Upper lobe of left lung (tissue), 6 donors: ENCODE data around the gene CR2. TPM values are rescaled to one million over a fixed set of nuclear protein-coding genes. Genes with fewer than 3 reads are reported as not detected.

Experiments used
- ATAC-seq, 2 donors: fragments of 200-7000 bp; cut with Tn5 transposase; one replicate each; pipeline ENCODE4 v1.9.1; 2022; ENCODE audit warnings: mild to moderate bottlenecking in 2 of 2, moderate library complexity in 2 of 2; ENCODE audit not compliant: low FRiP score in 2 of 2
- DNase-seq, 2 donors: peaks; one replicate each; pipeline ENCODE4 v3.0.0-alpha.2; 2019 to 2020
- H3K27ac ChIP-seq, 4 donors: fragments of 200-600 bp; sonication (generic); one replicate each; pipeline ENCODE4 v1.5.1; 2016 to 2019
- H3K27me3 ChIP-seq, 4 donors: fragments of 200-600 bp; sonication (generic); one replicate each; pipeline ENCODE4 v1.5.1; 2017 to 2019
- H3K36me3 ChIP-seq, 4 donors: fragments of 200-600 bp; sonication (generic); one replicate each; pipeline ENCODE4 v1.5.1; 2016 to 2019
- H3K4me1 ChIP-seq, 4 donors: fragments of 200-600 bp; sonication (generic); one replicate each; pipeline ENCODE4 v1.5.1; 2018 to 2019
- H3K4me3 ChIP-seq, 4 donors: fragments of 200-600 bp; sonication (generic); one replicate each; pipeline ENCODE4 v1.5.1; 2017 to 2019; ENCODE audit warnings: mild to moderate bottlenecking in 2 of 4, moderate library complexity in 1 of 4
- H3K9me3 ChIP-seq, 4 donors: fragments of 200-600 bp; sonication (generic); one replicate each; pipeline ENCODE4 v1.5.1; 2018 to 2019
- CTCF ChIP-seq, 6 experiments: fragments of 450-650 bp in 4 of 6; fragments of 200-600 bp in 2 of 6; sonication (generic) in 2 of 6; IDR thresholded peaks; one replicate each; pipeline ENCODE4 v1.5.1; 2016 to 2019; ENCODE audit warnings: antibody characterized with exemption in 6 of 6
- EP300 ChIP-seq, 4 donors: sonication (generic); formaldehyde crosslinking; IDR thresholded peaks; one replicate each; pipeline ENCODE4 v1.5.1; 2017; ENCODE audit warnings: antibody characterized with exemption in 4 of 4, control low read depth in 2 of 4
- POLR2A ChIP-seq, 4 donors: fragments of 450-650 bp; IDR thresholded peaks; one replicate each; pipeline ENCODE4 v1.5.1; 2016 to 2017; ENCODE audit warnings: antibody characterized with exemption in 4 of 4, mild to moderate bottlenecking in 2 of 4
- POLR2AphosphoS5 ChIP-seq, 2 donors: sonication (generic); formaldehyde crosslinking; IDR thresholded peaks; one replicate each; pipeline ENCODE4 v1.5.1; 2017; ENCODE audit warnings: antibody characterized with exemption in 2 of 2
- WGBS, 2 donors: methylation state at CpG; one replicate each; pipeline ENCODE4 v1.1.5; 2017 to 2018; 5-methylcytosine and 5-hydroxymethylcytosine counted together
- total RNA-seq, 6 donors: library from RNA; depleted of rRNA in 4 of 6; stranded (reverse); fragments of >200 nt in 4 of 6; gene quantifications; one replicate each; pipeline versions ENCODE4 v1.1.0 to v1.2.1, GENCODE V29; 2016 to 2021
- donor health status: DM: no; HTN: no; CAD: no; lungs with moderate emphysema.
- donor health status: DM: no; HTN: yes; CAD: no; lungs with severe emphysema.

Gene CR2
- total RNA-seq, 6 donors from 2014 or later, result 0.34 to 2.8 (median 1.2) TPM; not detected in 3

DNA sequence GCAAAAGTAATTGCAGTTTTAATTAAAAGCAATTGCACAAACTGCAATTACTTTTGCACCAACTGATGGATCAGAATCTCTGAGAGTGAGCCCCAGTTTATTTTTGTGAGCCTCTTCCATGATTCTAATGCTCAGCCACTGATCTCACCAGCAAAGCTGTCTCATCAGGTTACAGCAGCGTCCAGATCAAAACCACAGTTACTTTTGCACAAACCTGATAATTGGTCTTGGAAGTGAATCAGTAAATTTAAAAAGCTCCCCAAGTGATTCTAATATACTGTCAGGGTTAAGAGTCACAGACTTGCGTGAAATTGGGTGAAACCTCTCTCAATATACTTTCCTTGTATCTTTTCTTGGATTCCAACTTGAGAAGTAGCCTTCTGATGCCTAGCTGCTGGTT, 13.5 kb upstream of the CR2 start:
- WGBS, 2 donors, result 84 to 92% methylated on average over 2 of the region's 2 CpGs
- no peak for TF ChIP-seq POLR2A (IDR thresholded peaks at IDR 0.05)
- no peak for TF ChIP-seq POLR2AphosphoS5 (IDR thresholded peaks at IDR 0.05)
- TF ChIP-seq EP300 (IDR thresholded peaks at IDR 0.05), result no peak
- TF ChIP-seq CTCF (IDR thresholded peaks at IDR 0.05), result no peak
- no peak overlapping the region for H3K4me3 ChIP-seq
- no peak overlapping the region for H3K27ac ChIP-seq
- DNase-seq (no peak), ATAC-seq (no peak)
- H3K9me3 ChIP-seq, result no peaks in the 10 kb centered on the region
- no peaks in the 10 kb centered on the region for H3K36me3 ChIP-seq
- H3K4me1 ChIP-seq, result no peaks in the 10 kb centered on the region
- no peaks in the 10 kb centered on the region for H3K27me3 ChIP-seq

- H3K27ac ChIP-seq, result no peak overlapping the region
- no peaks in the 10 kb centered on the region for H3K27me3 ChIP-seq
- ATAC-seq, result no peak
- H3K4me3 ChIP-seq, result no peak overlapping the region
- 84 to 85% methylated on average over 5 of the region's 5 CpGs for WGBS, 2 donors
- H3K9me3 ChIP-seq, result no peaks in the 10 kb centered on the region
- H3K4me1 ChIP-seq, result no peaks in the 10 kb centered on the region
- DNase-seq, result no peak
- TF ChIP-seq POLR2A (IDR thresholded peaks at IDR 0.05), result no peak
- no peak for TF ChIP-seq CTCF (IDR thresholded peaks at IDR 0.05)
- TF ChIP-seq EP300 (IDR thresholded peaks at IDR 0.05), result no peak
- no peak for TF ChIP-seq POLR2AphosphoS5 (IDR thresholded peaks at IDR 0.05)
- no peaks in the 10 kb centered on the region for H3K36me3 ChIP-seq
Observed at GRCh38 chr1:207444514-207445217, 9.5 kb upstream of the CR2 start.

GRCh38 chr1:207453710-207454045, 450 bp upstream of the CR2 start:
- TF ChIP-seq EP300 (IDR thresholded peaks at IDR 0.05), result no peak
- no peak for TF ChIP-seq CTCF (IDR thresholded peaks at IDR 0.05)
- TF ChIP-seq POLR2AphosphoS5 (IDR thresholded peaks at IDR 0.05), result no peak
- TF ChIP-seq POLR2A (IDR thresholded peaks at IDR 0.05), result no peak
- no peak overlapping the region for H3K27ac ChIP-seq
- H3K36me3 ChIP-seq, result no peaks in the 10 kb centered on the region
- ATAC-seq (peak in 1 of 2 donors; percentile 21), DNase-seq (no peak)
- 20 to 24% methylated on average over 1 of the region's 1 CpG for WGBS, 2 donors
- H3K4me1 ChIP-seq, result peaks cover 10 to 18% (median 14%) of the 10 kb centered on the region in 4 donors
- H3K4me3 ChIP-seq, result peak overlapping the region in 2 of 4 donors; percentile 52
- peaks cover 0 to 11% (median 8%) of the 10 kb centered on the region in 4 donors for H3K27me3 ChIP-seq
- H3K9me3 ChIP-seq, result no peaks in the 10 kb centered on the region

DNA sequence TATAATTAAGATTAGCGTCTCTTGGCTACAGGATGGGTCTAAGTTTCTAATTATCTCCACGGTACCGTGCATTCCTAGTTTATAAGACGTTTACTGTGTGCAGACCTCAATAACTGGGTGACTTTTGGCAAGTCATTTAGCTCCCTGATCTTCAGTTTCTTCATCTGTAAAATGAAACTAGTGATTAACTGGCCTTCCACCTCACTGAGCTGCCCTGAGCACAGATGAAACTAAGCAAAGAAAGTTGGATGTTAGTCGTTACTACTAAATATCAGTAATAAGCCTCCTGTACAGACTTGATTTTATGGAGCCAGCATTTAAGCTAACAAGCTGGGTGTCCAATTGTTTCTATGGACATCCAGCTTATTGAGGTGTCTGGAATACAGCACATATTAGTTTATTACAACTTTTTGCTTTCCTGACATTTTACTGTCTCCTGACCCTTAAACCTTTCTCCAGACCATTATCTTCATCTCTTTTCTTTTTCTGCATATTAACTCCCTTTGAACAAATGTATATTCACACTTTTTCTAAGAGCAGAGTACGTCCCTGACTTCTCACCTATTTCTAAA, 1.1 kb downstream of the CR2 start:
- Histone ChIP-seq H3K27me3 (peaks cover 0 to 11% (median 8%) of the 10 kb centered on the region in 4 donors), H3K27ac (no peak overlapping the region), H3K36me3 (no peaks in the 10 kb centered on the region), H3K4me1 (peaks cover 10 to 18% (median 14%) of the 10 kb centered on the region in 4 donors), H3K9me3 (no peaks in the 10 kb centered on the region), H3K4me3 (peak overlapping the region in 1 of 4 donors; percentile 52)
- no peak for ATAC-seq
- TF ChIP-seq POLR2AphosphoS5 (IDR thresholded peaks at IDR 0.05), result no peak
- no peak for TF ChIP-seq EP300 (IDR thresholded peaks at IDR 0.05)
- no peak for TF ChIP-seq CTCF (IDR thresholded peaks at IDR 0.05)
- no peak for TF ChIP-seq POLR2A (IDR thresholded peaks at IDR 0.05)
- WGBS, 2 donors, result 65 to 67% methylated on average over 6 of the region's 6 CpGs
- DNase-seq, result no peak
